Sigmoid colon (tissue), 7 donors: ENCODE measurements around the gene TOPORS. TPM values are rescaled to one million over a fixed set of nuclear protein-coding genes. Genes with fewer than 3 reads are reported as not detected.
"Not testable (repeated sequence)": the region's sequence is repeated elsewhere in the genome, so short reads cannot be mapped to it uniquely, and the experiment has no call there.

ENCODE experiments used
- DNase-seq: peaks from one replicate; pipeline ENCODE4 v3.0.0-alpha.2; 2019
- H3K27ac ChIP-seq, 4 donors: fragments of 200-600 bp; sonication (generic); one replicate each; pipeline ENCODE4 v1.5.1; 2016 to 2019; ENCODE audit warnings: mild to moderate bottlenecking in 1 of 4
- H3K27me3 ChIP-seq, 3 donors: fragments of 200-600 bp; sonication (generic); one replicate each; pipeline ENCODE4 v1.5.1; 2019; ENCODE audit warnings: mild to moderate bottlenecking in 1 of 3
- H3K36me3 ChIP-seq, 4 donors: fragments of 200-600 bp; sonication (generic); one replicate each; pipeline ENCODE4 v1.5.1; 2016 to 2019
- H3K4me1 ChIP-seq, 4 donors: fragments of 200-600 bp; sonication (generic); one replicate each; pipeline ENCODE4 v1.5.1; 2017 to 2019
- H3K4me3 ChIP-seq, 4 donors: fragments of 200-600 bp; sonication (generic); one replicate each; pipeline ENCODE4 v1.5.1; 2017 to 2019; ENCODE audit warnings: mild to moderate bottlenecking in 2 of 4, moderate library complexity in 1 of 4
- H3K9me3 ChIP-seq, 4 donors: fragments of 200-600 bp in 3 of 4; sonication (generic) in 3 of 4; one replicate each; pipeline versions ENCODE4 v1.5.1 to v1.6.1; 2013 to 2019
- CTCF ChIP-seq, 4 experiments: fragments of 450-650 bp in 3 of 4; fragments of 200-600 bp in 1 of 4; IDR thresholded peaks; one replicate each; pipeline ENCODE4 v1.5.1; 2016 to 2019; ENCODE audit warnings: antibody characterized with exemption in 4 of 4, mild to moderate bottlenecking in 3 of 4, moderate library complexity in 2 of 4
- EP300 ChIP-seq, 4 donors: sonication (generic); formaldehyde crosslinking; IDR thresholded peaks; one replicate each; pipeline ENCODE4 v1.6.1; 2017; ENCODE audit warnings: antibody characterized with exemption in 4 of 4
- POLR2A ChIP-seq, 2 donors: fragments of 450-650 bp; IDR thresholded peaks; one replicate each; pipeline ENCODE4 v1.6.1; 2016; ENCODE audit warnings: antibody characterized with exemption in 2 of 2, mild to moderate bottlenecking in 2 of 2, moderate library complexity in 2 of 2
- POLR2AphosphoS5 ChIP-seq, 4 donors: sonication (generic); formaldehyde crosslinking; IDR thresholded peaks; one replicate each; pipeline ENCODE4 v1.6.1; 2017; ENCODE audit warnings: antibody characterized with exemption in 4 of 4
- WGBS, 2 donors: extraction: QIAGEN DNeasy Blood & Tissue Kit; methylation state at CpG; one replicate each; pipeline ENCODE4 v1.1.7; 2013; 5-methylcytosine and 5-hydroxymethylcytosine counted together
- intact Hi-C: fragments of 100-400 bp; cut with DNase I; formaldehyde crosslinking; loops from one replicate; pipeline ENCODE4 v1.15.1; 2023
- polyA plus RNA-seq, 3 donors: library from polyadenylated mRNA; stranded (reverse); fragments of 200-250 nt; gene quantifications; one replicate each; pipeline ENCODE4 v1.2.3, GENCODE V29; 2013
- total RNA-seq, 4 donors: library from RNA; depleted of rRNA; stranded (reverse); fragments of >200 nt; gene quantifications; one replicate each; pipeline ENCODE4 v1.1.0, GENCODE V29; 2016
- donor health status: healthy with polysubstance abuse.
- donor health status: Bipolar disorder and iron deficiency.
- donor health status: healthy.

Gene TOPORS
- total and polyA plus RNA-seq, 7 donors, result 7.7 to 27.5 (median 23.5) TPM

GRCh38 chr9:32526041-32526706 lies 26.2 kb downstream of the TOPORS start, which contains the start of gene RIGI:
Gene RIGI, minus strand, starts transcription at chr9:32526196. Its CDS starts 30 bp downstream, at chr9:32526166.
- Histone ChIP-seq H3K4me3 (peak within 1 kb of the TSS; percentile 55 to 69 (median 62)), H3K27me3 (no peaks in the 10 kb centered on the region), H3K4me1 (peaks cover 0 to 33% (median 20%) of the 10 kb centered on the region in 4 donors), H3K9me3 (no peaks in the 10 kb centered on the region), H3K36me3 (no peaks in the 10 kb centered on the region), H3K27ac (peak within 1 kb of the TSS; percentile 83 to 91 (median 86))
- WGBS, 2 donors, result 0% methylated on average over 37 of the region's 37 CpGs
- TF ChIP-seq CTCF (IDR thresholded peaks at IDR 0.05), result peak in 1 of 4 experiments; percentile 26
- peak; percentile 70 to 96 (median 86) for TF ChIP-seq POLR2AphosphoS5 (IDR thresholded peaks at IDR 0.05)
- no peak for TF ChIP-seq EP300 (IDR thresholded peaks at IDR 0.05)
- peak; percentile 43 to 60 for TF ChIP-seq POLR2A (IDR thresholded peaks at IDR 0.05)
- intact Hi-C loops, result loop anchor here (1.0 to 2.0 kb wide), 3 partner anchors 25 to 142 kb away; partner anchors contain the start of genes ACO1 and NDUFB6
- DNase-seq, result peak; percentile 96

- no peaks in the 10 kb centered on the region for H3K27me3 ChIP-seq
- H3K9me3 ChIP-seq, result no peaks in the 10 kb centered on the region
- 0 to 1% methylated on average over 4 of the region's 4 CpGs for WGBS, 2 donors
- peak overlapping the region; percentile 55 to 69 (median 62) for H3K4me3 ChIP-seq
- peak overlapping the region; percentile 83 to 91 (median 86) for H3K27ac ChIP-seq
- peaks cover 0 to 33% (median 20%) of the 10 kb centered on the region in 4 donors for H3K4me1 ChIP-seq
- DNase-seq, result no peak
- no peaks in the 10 kb centered on the region for H3K36me3 ChIP-seq
- TF ChIP-seq POLR2A (IDR thresholded peaks at IDR 0.05) (no peak), POLR2AphosphoS5 (IDR thresholded peaks at IDR 0.05) (no peak), EP300 (IDR thresholded peaks at IDR 0.05) (no peak), CTCF (IDR thresholded peaks at IDR 0.05) (no peak)
- intact Hi-C loops, result loop anchor here (1.0 to 2.0 kb wide), 3 partner anchors 25 to 141 kb away; partner anchors contain the start of genes ACO1 and NDUFB6
Measured at GRCh38 chr9:32525709-32526030, 26.7 kb downstream of the TOPORS start.

DNA sequence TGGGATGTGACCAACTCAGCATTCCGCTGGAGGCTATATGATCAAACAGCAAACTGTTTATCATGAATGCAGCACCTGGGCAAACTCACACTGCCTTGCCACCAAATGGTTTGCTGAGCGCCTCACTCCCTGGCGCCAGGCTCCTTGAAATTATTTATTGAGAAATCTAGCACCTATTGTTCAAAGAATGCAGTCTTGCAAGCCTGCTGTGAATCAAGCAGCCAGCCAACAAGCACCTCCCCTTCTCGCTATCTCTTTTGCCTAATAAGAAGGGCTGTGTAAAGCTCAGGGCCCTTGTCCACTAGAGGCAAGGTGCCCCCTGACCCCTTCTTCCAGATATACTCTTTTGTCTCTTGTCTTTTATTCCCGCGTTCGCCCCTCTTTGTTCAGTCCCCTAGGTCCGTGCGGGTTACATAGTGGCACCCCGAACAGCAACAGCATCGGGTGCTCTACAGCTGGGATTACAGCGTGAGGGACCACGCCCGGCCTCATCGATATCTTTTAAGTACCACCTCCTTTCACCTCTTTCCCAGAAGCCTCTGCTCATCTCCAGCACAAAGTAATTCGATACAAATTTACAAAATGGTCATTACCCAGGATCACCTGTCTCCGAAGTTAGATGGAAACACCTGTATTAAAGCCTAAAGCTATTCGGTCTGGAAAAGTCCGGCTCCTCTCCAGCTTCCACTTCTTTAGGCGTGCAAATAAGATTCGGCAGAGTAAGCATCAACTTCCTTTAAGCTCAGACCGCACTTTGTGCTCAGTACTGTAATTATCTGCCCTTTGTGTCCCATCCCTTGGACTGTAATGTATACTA lies 27.3 kb downstream of the TOPORS start:
- Histone ChIP-seq H3K36me3 (no peaks in the 10 kb centered on the region), H3K9me3 (no peaks in the 10 kb centered on the region), H3K4me3 (peak overlapping the region; percentile 55 to 69 (median 62)), H3K27ac (peak overlapping the region; percentile 83 to 91 (median 86)), H3K27me3 (no peaks in the 10 kb centered on the region), H3K4me1 (peaks cover 0 to 33% (median 20%) of the 10 kb centered on the region in 4 donors)
- no peak for DNase-seq
- no peak for TF ChIP-seq EP300 (IDR thresholded peaks at IDR 0.05)
- no peak for TF ChIP-seq CTCF (IDR thresholded peaks at IDR 0.05)
- no peak for TF ChIP-seq POLR2AphosphoS5 (IDR thresholded peaks at IDR 0.05)
- no peak for TF ChIP-seq POLR2A (IDR thresholded peaks at IDR 0.05)
- intact Hi-C loops, result no loop called here
- WGBS, 2 donors, result 18 to 28% methylated on average over 22 of the region's 22 CpGs

DNA sequence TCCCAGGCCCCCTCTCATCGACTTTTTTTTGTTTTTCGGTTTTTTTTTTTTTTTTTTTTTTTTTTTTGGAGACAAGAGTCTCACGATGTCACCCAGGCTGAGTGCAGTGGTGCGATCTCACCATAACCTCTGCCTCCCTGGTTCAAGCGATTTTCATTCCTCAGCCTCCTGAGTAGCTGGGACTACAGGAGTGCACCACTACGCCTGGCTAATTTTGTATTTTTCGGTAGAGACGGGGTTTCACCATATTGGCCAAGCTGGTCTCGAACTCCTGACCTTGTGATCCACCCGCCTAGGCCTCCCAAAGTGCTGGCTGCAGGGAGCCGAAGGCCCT lies 27.9 kb downstream of the TOPORS start:
- intact Hi-C loops, result not testable (repeated sequence)
- H3K27ac ChIP-seq, result peak overlapping the region in 3 of 4 donors; percentile 83 to 91 (median 87)
- WGBS, 2 donors, result 94 to 95% methylated on average over 11 of the region's 11 CpGs

GRCh38 chr9:32523910-32524309 lies 28.5 kb downstream of the TOPORS start:
- H3K4me1 ChIP-seq, result peaks cover 0 to 33% (median 20%) of the 10 kb centered on the region in 4 donors
- no peak overlapping the region for H3K4me3 ChIP-seq
- TF ChIP-seq POLR2A (IDR thresholded peaks at IDR 0.05) (no peak), POLR2AphosphoS5 (IDR thresholded peaks at IDR 0.05) (no peak), EP300 (IDR thresholded peaks at IDR 0.05) (no peak), CTCF (IDR thresholded peaks at IDR 0.05) (no peak)
- intact Hi-C loops, result no loop called here
- DNase-seq, result no peak
- H3K9me3 ChIP-seq, result no peaks in the 10 kb centered on the region
- no peak overlapping the region for H3K27ac ChIP-seq
- no peaks in the 10 kb centered on the region for H3K36me3 ChIP-seq
- WGBS, 2 donors, result 38% methylated on average over 1 of the region's 1 CpG
- H3K27me3 ChIP-seq, result no peaks in the 10 kb centered on the region

More for the DNA sequence above, 27.9 kb downstream of the TOPORS start:
- not testable (repeated sequence) for H3K36me3 ChIP-seq, H3K9me3 ChIP-seq, DNase-seq, H3K27me3 ChIP-seq
- peaks cover 0 to 33% (median 20%) of the 10 kb centered on the region in 4 donors for H3K4me1 ChIP-seq
- peak overlapping the region in 3 of 4 donors; percentile 59 to 69 (median 64) for H3K4me3 ChIP-seq
